ENCODE results near the gene SLC25A44.

DNA sequence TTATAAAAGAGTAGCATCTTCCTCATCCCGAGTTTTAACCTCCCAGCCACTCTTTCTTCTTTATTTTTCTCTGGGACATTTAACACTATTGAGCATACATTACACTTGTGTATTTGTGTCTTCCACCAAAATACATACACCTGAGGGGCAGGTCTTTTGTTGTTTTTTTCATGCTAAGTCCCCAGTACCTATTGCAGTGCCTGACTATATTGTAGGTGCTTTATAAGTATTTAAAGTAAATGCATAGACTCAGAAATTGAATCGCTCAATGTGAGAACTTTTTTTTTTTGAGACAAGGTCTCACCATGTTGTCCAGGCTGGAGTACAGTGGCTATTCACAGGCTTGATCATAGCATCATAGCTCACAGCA lies 48.3 kb upstream of the SLC25A44 start:
- no peak for TF ChIP-seq CTCF (IDR thresholded peaks at IDR 0.05)
- no peak for TF ChIP-seq POLR2A (IDR thresholded peaks at IDR 0.05)

Measured in heart left ventricle (tissue), 13 donors.